Astrocyte (in vitro differentiated cells and primary cell): ENCODE data around the gene TPGS2. TPM values are rescaled to one million over a fixed set of nuclear protein-coding genes. Genes with fewer than 3 reads are reported as not detected.

ENCODE experiments used
- DNase-seq: peaks from one replicate; pipeline ENCODE4 v3.0.0-alpha.2; 2010; ENCODE audit warnings: low read depth
- FAIRE-seq: peaks from 2 replicates; lab custom pipeline; 2011; peaks lifted over from hg19 to GRCh38; lab: Jason Lieb, UNC
- H2AFZ ChIP-seq: 2 replicates; pipeline ENCODE4 v1.6.0; 2012; ENCODE audit warnings: low read depth, low read length, inconsistent platforms
- H3K27ac ChIP-seq: 2 replicates; pipeline ENCODE4 v1.5.1; 2011; ENCODE audit warnings: low read depth, low read length, inconsistent platforms
- H3K27me3 ChIP-seq: 2 replicates; pipeline ENCODE4 v1.6.0; 2011; ENCODE audit warnings: low read length, inconsistent platforms; ENCODE audit not compliant: insufficient read depth
- H3K36me3 ChIP-seq: 2 replicates; pipeline ENCODE4 v1.5.1; 2011; ENCODE audit warnings: low read length, inconsistent platforms; ENCODE audit not compliant: insufficient read depth
- H3K4me1 ChIP-seq: 2 replicates; pipeline ENCODE4 v1.5.1; 2011; ENCODE audit warnings: low read length, inconsistent platforms; ENCODE audit not compliant: insufficient read depth
- H3K4me2 ChIP-seq: 2 replicates; pipeline ENCODE4 v1.6.0; 2012; ENCODE audit warnings: low read length, inconsistent platforms
- H3K4me3 ChIP-seq: 2 replicates; pipeline ENCODE4 v1.5.1; 2011; ENCODE audit warnings: low read depth, mild to moderate bottlenecking, low read length, inconsistent platforms; ENCODE audit not compliant: insufficient read depth
- H3K79me2 ChIP-seq: 2 replicates; pipeline ENCODE4 v1.6.0; 2012; ENCODE audit warnings: mild to moderate bottlenecking, low read length, inconsistent platforms; ENCODE audit not compliant: insufficient read depth
- H3K9ac ChIP-seq: 2 replicates; pipeline ENCODE4 v1.6.0; 2012; ENCODE audit warnings: mild to moderate bottlenecking, low read length, inconsistent platforms
- H3K9me3 ChIP-seq: 2 replicates; pipeline ENCODE4 v1.5.1; 2012; ENCODE audit warnings: low read depth, mild to moderate bottlenecking, low read length, inconsistent platforms; ENCODE audit not compliant: insufficient read depth
- H4K20me1 ChIP-seq: 2 replicates; pipeline ENCODE4 v1.6.0; 2012; ENCODE audit warnings: low read length, inconsistent platforms; ENCODE audit not compliant: insufficient read depth
- H3K27ac Mint-ChIP-seq: one replicate; pipeline ENCODE4 v1.8.0; 2021; ENCODE audit warnings: mild to moderate bottlenecking, mixed read lengths; ENCODE audit not compliant: unreplicated experiment
- H3K27me3 Mint-ChIP-seq: one replicate; pipeline ENCODE4 v1.8.0; 2021; ENCODE audit warnings: low read depth, mixed read lengths; ENCODE audit not compliant: unreplicated experiment
- H3K36me3 Mint-ChIP-seq: one replicate; pipeline ENCODE4 v1.8.0; 2021; ENCODE audit warnings: low read depth, mixed read lengths; ENCODE audit not compliant: unreplicated experiment
- H3K4me1 Mint-ChIP-seq: one replicate; pipeline ENCODE4 v1.8.0; 2021; ENCODE audit warnings: low read depth, mixed read lengths; ENCODE audit not compliant: unreplicated experiment
- H3K4me3 Mint-ChIP-seq: one replicate; pipeline ENCODE4 v1.8.0; 2021; ENCODE audit warnings: mild to moderate bottlenecking, moderate library complexity, mixed read lengths; ENCODE audit not compliant: unreplicated experiment
- H3K9me3 Mint-ChIP-seq: one replicate; pipeline ENCODE4 v1.8.0; 2021; ENCODE audit warnings: mild to moderate bottlenecking, mixed read lengths; ENCODE audit not compliant: unreplicated experiment
- CTCF ChIP-seq: IDR thresholded peaks from 2 replicates; pipeline ENCODE4 v1.5.1; 2011; ENCODE audit warnings: low read depth, mild to moderate bottlenecking, inconsistent platforms, low read length, moderate library complexity; ENCODE audit not compliant: insufficient read depth
- EZH2 ChIP-seq: IDR thresholded peaks from 2 replicates; pipeline ENCODE4 v1.6.1; 2012; ENCODE audit warnings: mild to moderate bottlenecking, low read length, inconsistent platforms; ENCODE audit not compliant: insufficient read depth
- total RNA-seq: library from RNA; stranded (reverse); gene quantifications from 2 replicates; pipeline ENCODE4 v1.2.1, GENCODE V29; 2021

Gene TPGS2
- total RNA-seq, 1 donor from 2014 or later = 138 TPM

DNA sequence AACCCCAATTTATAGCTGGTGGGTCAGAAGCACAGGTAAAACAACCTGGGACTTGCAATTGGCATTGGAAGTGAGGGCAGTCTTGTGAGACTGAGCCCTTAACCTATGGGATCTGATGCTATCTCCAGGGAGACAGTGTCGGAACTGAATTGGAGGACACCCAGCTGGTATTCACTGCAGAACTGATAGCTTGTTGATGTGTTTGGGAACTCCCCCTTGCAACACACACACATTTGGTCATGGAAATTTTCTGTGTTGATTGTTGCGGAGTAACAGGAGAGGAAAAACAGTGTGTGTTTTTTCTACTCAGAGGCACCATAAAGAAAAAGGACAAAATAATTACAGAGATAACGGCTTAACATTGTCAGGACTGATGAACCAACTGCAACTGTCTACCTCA is 16.1 kb downstream of the TPGS2 start:
- Mint-ChIP-seq H3K36me3 (peaks cover 17% of the 10 kb centered on the region), H3K27ac (no peak overlapping the region), H3K27me3 (no peaks in the 10 kb centered on the region), H3K4me1 (peaks cover 10% of the 10 kb centered on the region), H3K9me3 (no peaks in the 10 kb centered on the region), H3K4me3 (no peak overlapping the region)
- H3K27ac ChIP-seq = no peak overlapping the region
- H3K4me1 ChIP-seq = peaks cover 9% of the 10 kb centered on the region
- H3K4me2 ChIP-seq = no peak overlapping the region
- FAIRE-seq = no peak
- H3K4me3 ChIP-seq = no peak overlapping the region
- H2AFZ ChIP-seq = no peak overlapping the region
- H3K9ac ChIP-seq = no peak overlapping the region
- H3K9me3 ChIP-seq = no peaks in the 10 kb centered on the region
- no peaks in the 10 kb centered on the region for H3K79me2 ChIP-seq
- peaks cover 4% of the 10 kb centered on the region for H3K36me3 ChIP-seq
- H4K20me1 ChIP-seq = peaks cover 10% of the 10 kb centered on the region
- TF ChIP-seq CTCF (no peak), EZH2 (no peak)
- no peak for DNase-seq
- H3K27me3 ChIP-seq = no peaks in the 10 kb centered on the region

GRCh38 chr18:36811955-36812354 is 16.8 kb downstream of the TPGS2 start:
- DNase-seq (no peak), FAIRE-seq (no peak)
- TF ChIP-seq CTCF (no peak), EZH2 (no peak)
- Histone ChIP-seq H3K27ac (no peak overlapping the region), H3K27me3 (no peaks in the 10 kb centered on the region), H3K79me2 (no peaks in the 10 kb centered on the region), H3K9ac (no peak overlapping the region), H3K4me2 (no peak overlapping the region), H2AFZ (no peak overlapping the region), H4K20me1 (peaks cover 10% of the 10 kb centered on the region), H3K9me3 (no peaks in the 10 kb centered on the region), H3K36me3 (peaks cover 8% of the 10 kb centered on the region), H3K4me3 (no peak overlapping the region), H3K4me1 (peaks cover 9% of the 10 kb centered on the region)
- no peaks in the 10 kb centered on the region for H3K27me3 Mint-ChIP-seq
- H3K36me3 Mint-ChIP-seq = peaks cover 18% of the 10 kb centered on the region
- H3K4me3 Mint-ChIP-seq = no peak overlapping the region
- no peaks in the 10 kb centered on the region for H3K9me3 Mint-ChIP-seq
- peaks cover 10% of the 10 kb centered on the region for H3K4me1 Mint-ChIP-seq
- no peak overlapping the region for H3K27ac Mint-ChIP-seq

DNA sequence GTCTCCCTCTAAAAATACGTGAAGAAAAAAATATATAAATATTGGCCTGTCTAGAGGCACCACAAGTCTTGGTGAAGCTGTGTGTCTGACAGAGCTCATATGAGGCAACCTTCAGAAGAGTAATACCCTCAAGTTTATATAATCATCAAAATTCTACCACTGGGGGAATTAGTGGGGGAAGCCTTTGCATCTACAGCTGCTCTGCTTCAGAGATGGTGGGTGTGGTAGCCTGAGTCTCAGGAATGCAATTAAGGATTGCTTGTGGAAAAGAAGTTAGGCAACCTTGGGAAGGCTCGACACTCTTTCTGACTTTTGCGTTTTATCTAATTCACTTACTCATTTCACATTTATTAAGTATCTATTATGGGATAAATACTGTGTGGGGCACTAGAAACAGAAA is 17.4 kb downstream of the TPGS2 start:
- DNase-seq (peak; percentile 48), FAIRE-seq (peak; percentile 37)
- Histone ChIP-seq H3K9ac (no peak overlapping the region), H3K4me3 (no peak overlapping the region), H4K20me1 (peaks cover 10% of the 10 kb centered on the region), H3K27me3 (no peaks in the 10 kb centered on the region), H3K36me3 (peaks cover 8% of the 10 kb centered on the region), H3K79me2 (no peaks in the 10 kb centered on the region), H3K4me2 (no peak overlapping the region), H3K4me1 (peaks cover 9% of the 10 kb centered on the region), H2AFZ (no peak overlapping the region), H3K9me3 (no peaks in the 10 kb centered on the region), H3K27ac (no peak overlapping the region)
- TF ChIP-seq EZH2 (no peak), CTCF (no peak)
- no peaks in the 10 kb centered on the region for H3K9me3 Mint-ChIP-seq
- peaks cover 18% of the 10 kb centered on the region for H3K36me3 Mint-ChIP-seq
- H3K4me1 Mint-ChIP-seq = peaks cover 10% of the 10 kb centered on the region
- no peak overlapping the region for H3K27ac Mint-ChIP-seq
- H3K27me3 Mint-ChIP-seq = no peaks in the 10 kb centered on the region
- H3K4me3 Mint-ChIP-seq = no peak overlapping the region
